IMR-90 (cell line): ENCODE results near the gene MSH2. TPM values are rescaled to one million over a fixed set of nuclear protein-coding genes. Genes with fewer than 3 reads are reported as not detected.

Experiments used
- ATAC-seq: fragments of 200-7000 bp; cut with Tn5 transposase; 2 replicates; pipeline ENCODE4 v1.9.1; 2020; ENCODE audit warnings: low read depth, mild to moderate bottlenecking, moderate library complexity
- BruUV-seq: library from RNA; stranded (reverse); fragments of 400-500 nt; replicated peaks from 2 replicates; lab custom pipeline; 2021; lab: Mats Ljungman, UMichigan
- CTCF ChIA-PET: fragments of 300-600 bp; formaldehyde crosslinking; extraction: SDS; loops from one replicate; lab custom pipeline; 2021; ENCODE audit warnings: antibody characterized with exemption; lab: Yijun Ruan, JAX
- POLR2A ChIA-PET: fragments of 300-600 bp; sonication (Branson Sonifier 250); formaldehyde crosslinking; loops from one replicate; lab custom pipeline; 2022; ENCODE audit warnings: antibody characterized with exemption; ENCODE audit not compliant: unreplicated experiment; lab: Charles Lee
- DNase-seq: peaks from one replicate; pipeline ENCODE4 v3.0.0; 2013
- H2AFZ ChIP-seq: replicated peaks from 2 replicates; pipeline ENCODE3; 2013; ENCODE audit warnings: low read length, mild to moderate bottlenecking; ENCODE audit not compliant: poor library complexity
- H2AK5ac ChIP-seq: 2 replicates; pipeline ENCODE4 v1.6.1; 2013; ENCODE audit warnings: low read depth, low read length, inconsistent platforms
- H2AK9ac ChIP-seq: replicated peaks from 2 replicates; pipeline ENCODE3; 2013; ENCODE audit warnings: mild to moderate bottlenecking, low read depth, low read length, moderate library complexity; ENCODE audit not compliant: poor library complexity
- H2BK120ac ChIP-seq: 2 replicates; pipeline ENCODE4 v1.6.1; 2013; ENCODE audit warnings: low read depth, low read length, inconsistent platforms
- H2BK15ac ChIP-seq: 3 replicates; pipeline ENCODE4 v1.6.1; 2013; ENCODE audit warnings: low read depth, low read length, inconsistent platforms
- H2BK20ac ChIP-seq: 2 replicates; pipeline ENCODE4 v1.6.1; 2013; ENCODE audit warnings: low read depth, mild to moderate bottlenecking, inconsistent platforms, low read length, moderate library complexity
- H2BK5ac ChIP-seq: 2 replicates; pipeline ENCODE4 v1.6.1; 2013; ENCODE audit warnings: mild to moderate bottlenecking, low read depth, low read length, inconsistent platforms; ENCODE audit not compliant: poor library complexity, severe bottlenecking
- H3K14ac ChIP-seq: replicated peaks from 2 replicates; pipeline ENCODE4 v1.6.1; 2013; ENCODE audit warnings: low read depth, low read length, inconsistent platforms
- H3K18ac ChIP-seq: 2 replicates; pipeline ENCODE4 v1.6.1; 2013; ENCODE audit warnings: low read depth, low read length, control low read depth
- H3K23ac ChIP-seq: 2 replicates; pipeline ENCODE4 v1.6.1; 2013; ENCODE audit warnings: low read depth, low read length, inconsistent platforms
- H3K27ac ChIP-seq: 2 replicates; pipeline ENCODE4 v1.5.1; 2013; ENCODE audit warnings: mild to moderate bottlenecking, control low read depth, low read length; ENCODE audit not compliant: insufficient read depth
- H3K27me3 ChIP-seq: 2 replicates; pipeline ENCODE4 v1.6.1; 2013; ENCODE audit warnings: low read length; ENCODE audit not compliant: control insufficient read depth, insufficient read depth
- H3K36me3 ChIP-seq: 2 replicates; pipeline ENCODE4 v1.6.1; 2013; ENCODE audit warnings: low read length, mixed read lengths; ENCODE audit not compliant: control insufficient read depth, insufficient read depth
- H3K4ac ChIP-seq: 2 replicates; pipeline ENCODE4 v1.6.1; 2013; ENCODE audit warnings: low read depth, low read length, inconsistent platforms
- H3K4me1 ChIP-seq: 2 replicates; pipeline ENCODE4 v1.6.1; 2013; ENCODE audit warnings: low read length, mixed read lengths; ENCODE audit not compliant: control insufficient read depth, insufficient read depth
- H3K4me2 ChIP-seq: 2 replicates; pipeline ENCODE4 v1.6.1; 2013; ENCODE audit warnings: low read depth, mild to moderate bottlenecking, control low read depth, low read length, moderate library complexity
- H3K4me3 ChIP-seq: 2 replicates; pipeline ENCODE4 v1.5.1; 2013; ENCODE audit warnings: low read depth, mild to moderate bottlenecking, control low read depth, low read length, moderate library complexity; ENCODE audit not compliant: insufficient read depth
- H3K56ac ChIP-seq: 2 replicates; pipeline ENCODE4 v1.6.1; 2013; ENCODE audit warnings: low read length, inconsistent platforms; ENCODE audit not compliant: insufficient read depth; ENCODE audit errors: extremely low read depth
- H3K79me1 ChIP-seq, 2 experiments: 2 replicates each; pipeline ENCODE4 v1.6.1; 2013; ENCODE audit warnings: low read length in 2 of 2, inconsistent platforms in 1 of 2, low read depth in 1 of 2
- H3K9ac ChIP-seq: 2 replicates; pipeline ENCODE4 v1.6.1; 2013; ENCODE audit warnings: low read depth, low read length, control low read depth
- H3K9me1 ChIP-seq: 2 replicates; pipeline ENCODE4 v1.6.1; 2013; ENCODE audit warnings: low read length, inconsistent platforms; ENCODE audit not compliant: insufficient read depth
- H3K9me3 ChIP-seq: 2 replicates; pipeline ENCODE4 v1.6.1; 2013; ENCODE audit warnings: low read length; ENCODE audit not compliant: control insufficient read depth, insufficient read depth
- H4K20me1 ChIP-seq: 2 replicates; pipeline ENCODE4 v1.6.1; 2013; ENCODE audit warnings: low read length, inconsistent platforms; ENCODE audit not compliant: insufficient read depth
- H4K5ac ChIP-seq: 2 replicates; pipeline ENCODE4 v1.6.1; 2013; ENCODE audit warnings: mild to moderate bottlenecking, low read depth, low read length, control low read depth
- H4K8ac ChIP-seq, 2 experiments: 2 replicates each; pipeline ENCODE4 v1.6.1; 2013; ENCODE audit warnings: low read depth in 2 of 2, low read length in 2 of 2, control low read depth in 1 of 2, inconsistent platforms in 1 of 2
- H4K91ac ChIP-seq: 2 replicates; pipeline ENCODE4 v1.6.1; 2013; ENCODE audit warnings: low read depth, low read length, inconsistent platforms; ENCODE audit not compliant: insufficient read depth
- BHLHE40 ChIP-seq: fragments of 150-350 bp; IDR thresholded peaks from 2 replicates; pipeline ENCODE4 v1.6.1; 2016; ENCODE audit warnings: mild to moderate bottlenecking, low read depth, low read length
- CEBPB ChIP-seq: IDR thresholded peaks from 2 replicates; pipeline ENCODE4 v1.6.1; 2012; ENCODE audit warnings: low read depth, low read length, improper control_type of control experiment
- CHD1 ChIP-seq: IDR thresholded peaks from 2 replicates; pipeline ENCODE4 v1.6.1; 2012; ENCODE audit warnings: low read depth, low read length, improper control_type of control experiment
- CTCF ChIP-seq: conservative IDR thresholded peaks from 2 replicates; pipeline ENCODE4 v1.5.1; 2012; ENCODE audit warnings: mild to moderate bottlenecking, low read depth, low read length, improper control_type of control experiment
- ELK1 ChIP-seq: fragments of 150-350 bp; IDR thresholded peaks from 2 replicates; pipeline ENCODE4 v1.6.1; 2016; ENCODE audit warnings: low read depth, mild to moderate bottlenecking, low read length, moderate library complexity, borderline replicate concordance
- FOS ChIP-seq: fragments of 150-350 bp; IDR thresholded peaks from 2 replicates; pipeline ENCODE4 v1.6.1; 2016; ENCODE audit warnings: low read depth, low read length
- MAFK ChIP-seq: IDR thresholded peaks from 2 replicates; pipeline ENCODE4 v1.6.1; 2012; ENCODE audit warnings: low read depth, low read length, improper control_type of control experiment
- MAZ ChIP-seq: IDR thresholded peaks from 2 replicates; pipeline ENCODE4 v1.6.1; 2012; ENCODE audit warnings: low read depth, mild to moderate bottlenecking, low read length, improper control_type of control experiment, moderate library complexity, borderline replicate concordance
- MXI1 ChIP-seq: IDR thresholded peaks from 2 replicates; pipeline ENCODE4 v1.6.1; 2012; ENCODE audit warnings: low read depth, mild to moderate bottlenecking, low read length, moderate library complexity, borderline replicate concordance
- NFE2L2 ChIP-seq: fragments of 150-350 bp; IDR thresholded peaks from 2 replicates; pipeline ENCODE4 v1.6.1; 2016; ENCODE audit warnings: low read depth, mild to moderate bottlenecking, low read length
- POLR2A ChIP-seq: IDR thresholded peaks from 2 replicates; pipeline ENCODE4 v1.6.1; 2012; ENCODE audit warnings: mild to moderate bottlenecking, low read depth, low read length
- RAD21 ChIP-seq: IDR thresholded peaks from 2 replicates; pipeline ENCODE4 v1.6.1; 2012; ENCODE audit warnings: low read length, improper control_type of control experiment
- RCOR1 ChIP-seq: IDR thresholded peaks from 2 replicates; pipeline ENCODE4 v1.6.1; 2012; ENCODE audit warnings: mild to moderate bottlenecking, low read length, improper control_type of control experiment; ENCODE audit not compliant: insufficient replicate concordance
- RFX5 ChIP-seq: IDR thresholded peaks from 2 replicates; pipeline ENCODE4 v1.8.0; 2012; ENCODE audit warnings: low read depth, mild to moderate bottlenecking, low read length, moderate library complexity
- SMC3 ChIP-seq: fragments of 150-350 bp; IDR thresholded peaks from 2 replicates; pipeline ENCODE4 v1.6.1; 2016; ENCODE audit warnings: low read depth, mild to moderate bottlenecking, antibody characterized with exemption, low read length, moderate library complexity
- USF2 ChIP-seq: fragments of 150-350 bp; IDR thresholded peaks from 2 replicates; pipeline ENCODE4 v1.6.1; 2017; ENCODE audit warnings: mild to moderate bottlenecking, antibody characterized with exemption, low read length, low read depth
- dilution Hi-C: fragments of 300-500 bp; cut with HindIII; formaldehyde crosslinking; loops from one replicate; pipeline ENCODE4 v1.14.3; 2018; ENCODE audit warnings: low sequenced_read_pairs; ENCODE audit not compliant: unreplicated experiment
- in situ Hi-C: fragments of 300-500 bp; cut with MboI; formaldehyde crosslinking; loops from 3 replicates; pipeline ENCODE4 v1.14.3; 2019; ENCODE audit warnings: low sequenced_read_pairs, inconsistent platforms, mixed read lengths
- intact Hi-C: fragments of 100-400 bp; cut with micrococcal nuclease; formaldehyde crosslinking; loops from 2 replicates; pipeline ENCODE4 v1.10.0; 2022
- polyA plus RNA-seq, 3 experiments: library from polyadenylated mRNA; depleted of rRNA; stranded (reverse); fragments of >200 nt; gene quantifications; 2 replicates each; pipeline ENCODE4 v1.2.3, GENCODE V29; 2012; ENCODE audit warnings: low replicate concordance in 1 of 3
- total RNA-seq: library from RNA; depleted of rRNA; stranded (reverse); fragments of >200 nt; gene quantifications from 2 replicates; pipeline ENCODE4 v1.2.3, GENCODE V29; 2012

The MSH2 gene
- total and polyA plus RNA-seq, 2 of the 4 experiments (the other 2 are of a cell fraction) = 13.8 to 22.6 TPM

- no peak overlapping the region for H4K8ac ChIP-seq
- peaks cover 4% of the 10 kb centered on the region; the same call in 1 of the 2 replicates for H3K36me3 ChIP-seq
- no peak overlapping the region for H4K5ac ChIP-seq
- H3K9me1 ChIP-seq = peaks cover 2% of the 10 kb centered on the region; the same call in 1 of the 2 replicates
- H2BK20ac ChIP-seq = no peak overlapping the region
- ATAC-seq (no peak), DNase-seq (no peak)
- no peak overlapping the region for H2AK9ac ChIP-seq
- 0 out of 4 replicates have a peak, but pooled peaks cover 0 to 2% of the 10 kb centered on the region in 2 experiments for H3K79me1 ChIP-seq
- no peak overlapping the region for H3K4me2 ChIP-seq
- H3K4ac ChIP-seq = no peak overlapping the region
- dilution Hi-C loops = no loop called here
- H2BK120ac ChIP-seq = no peak overlapping the region
- ChIA-PET POLR2A (no interaction called here), CTCF (no interaction called here)
- H4K91ac ChIP-seq = no peak overlapping the region
- intact Hi-C loops = no loop called here
- H2AFZ ChIP-seq = no peak overlapping the region
- no peak for TF ChIP-seq USF2
- no peak for TF ChIP-seq MAZ
- no peak for TF ChIP-seq CEBPB
- TF ChIP-seq CTCF = no peak
- TF ChIP-seq RCOR1 = no peak
- TF ChIP-seq NFE2L2 = no peak
- no peak for TF ChIP-seq SMC3
- no peak for TF ChIP-seq CHD1
- no peak for TF ChIP-seq BHLHE40
- TF ChIP-seq RFX5 = no peak
- TF ChIP-seq FOS = no peak
- TF ChIP-seq MAFK = no peak
- TF ChIP-seq ELK1 = no peak
- no peak for TF ChIP-seq RAD21
- TF ChIP-seq POLR2A = no peak
- no peak for TF ChIP-seq MXI1
- no peak overlapping the region for H2BK15ac ChIP-seq
- H3K27me3 ChIP-seq = no peaks in the 10 kb centered on the region
- no peak overlapping the region for H3K23ac ChIP-seq
- H3K18ac ChIP-seq = no peak overlapping the region
- H3K27ac ChIP-seq = no peak overlapping the region
- H3K4me3 ChIP-seq = no peak overlapping the region
- H3K56ac ChIP-seq = no peak overlapping the region
- no peak overlapping the region for H3K9ac ChIP-seq
- no peaks in the 10 kb centered on the region for H3K9me3 ChIP-seq
- H4K20me1 ChIP-seq = no peaks in the 10 kb centered on the region
- H2BK5ac ChIP-seq = no peak overlapping the region
- H3K4me1 ChIP-seq = no peaks in the 10 kb centered on the region
- in situ Hi-C loops = no loop called here
- no TSS peak for BruUV-seq
- no peak overlapping the region for H2AK5ac ChIP-seq
- no peak overlapping the region for H3K14ac ChIP-seq
Measured at GRCh38 chr2:47459021-47459420, 56.1 kb downstream of the MSH2 start.
